MM.1S (cell line): ENCODE data around the gene KDM4B.

Experiments used
- DNase-seq: peaks from one replicate; pipeline ENCODE4 v3.0.0-alpha.2; 2015
- H2AFZ ChIP-seq: fragments of 300-600 bp; sonication (generic); 2 replicates; pipeline ENCODE4 v1.6.0; 2016; ENCODE audit warnings: antibody characterized with exemption, low read length
- H3F3A ChIP-seq: fragments of 300-600 bp; sonication (generic); 2 replicates; pipeline ENCODE4 v1.6.1; 2016; ENCODE audit warnings: mild to moderate bottlenecking, antibody characterized with exemption, low read length, moderate library complexity, mixed read lengths; ENCODE audit not compliant: insufficient read depth
- H3K27ac ChIP-seq: fragments of 300-600 bp; sonication (generic); 2 replicates; pipeline ENCODE4 v1.5.1; 2016; ENCODE audit warnings: mild to moderate bottlenecking, low read length
- H3K27me3 ChIP-seq: fragments of 300-600 bp; sonication (generic); replicated peaks from 2 replicates; pipeline ENCODE4 v1.6.0; 2016; ENCODE audit warnings: low read length; ENCODE audit not compliant: insufficient read depth
- H3K36me3 ChIP-seq: fragments of 300-600 bp; sonication (generic); replicated peaks from 2 replicates; pipeline ENCODE4 v1.6.1; 2016; ENCODE audit warnings: mild to moderate bottlenecking, low read length, mixed read lengths; ENCODE audit not compliant: insufficient read depth
- H3K4me1 ChIP-seq: fragments of 300-600 bp; sonication (generic); 2 replicates; pipeline ENCODE4 v1.6.1; 2016; ENCODE audit warnings: low read length, mixed read lengths
- H3K4me2 ChIP-seq: fragments of 300-600 bp; sonication (generic); 2 replicates; pipeline ENCODE4 v1.6.0; 2016; ENCODE audit warnings: low read depth, low read length
- H3K4me3 ChIP-seq: fragments of 300-600 bp; sonication (generic); 2 replicates; pipeline ENCODE4 v1.5.1; 2016; ENCODE audit warnings: low read length, mixed read lengths
- H3K79me2 ChIP-seq: fragments of 300-600 bp; sonication (generic); 2 replicates; pipeline ENCODE4 v1.6.1; 2016; ENCODE audit warnings: mixed run types, low read length, mixed read lengths
- H3K9ac ChIP-seq: fragments of 300-600 bp; sonication (generic); 2 replicates; pipeline ENCODE4 v1.6.1; 2016; ENCODE audit warnings: low read length, mixed read lengths
- H3K9me2 ChIP-seq: fragments of 300-600 bp; sonication (generic); replicated peaks from 2 replicates; pipeline ENCODE4 v1.6.1; 2016; ENCODE audit warnings: mild to moderate bottlenecking, low read length, mixed read lengths; ENCODE audit not compliant: insufficient read depth
- H3K9me3 ChIP-seq: fragments of 300-600 bp; sonication (generic); replicated peaks from 2 replicates; pipeline ENCODE4 v1.6.1; 2016; ENCODE audit warnings: mild to moderate bottlenecking, low read length, mixed read lengths; ENCODE audit not compliant: insufficient read depth
- H4K20me1 ChIP-seq: fragments of 300-600 bp; sonication (generic); 2 replicates; pipeline ENCODE4 v1.6.1; 2016; ENCODE audit warnings: mild to moderate bottlenecking, low read length, moderate library complexity, mixed read lengths; ENCODE audit not compliant: insufficient read depth
- CTCF ChIP-seq: fragments of 300-600 bp; sonication (generic); IDR thresholded peaks from 2 replicates; pipeline ENCODE4 v1.5.1; 2016; ENCODE audit warnings: antibody characterized with exemption, low read length, mixed read lengths
- EZH2 ChIP-seq: fragments of 300-600 bp; sonication (generic); optimal IDR thresholded peaks from 2 replicates; pipeline ENCODE3; 2017; ENCODE audit warnings: low read depth, mild to moderate bottlenecking, antibody characterized with exemption, low read length, mixed read lengths
- EZH2phosphoT487 ChIP-seq: fragments of 300-600 bp; sonication (generic); IDR thresholded peaks from 2 replicates; pipeline ENCODE4 v1.6.1; 2018; ENCODE audit warnings: antibody characterized with exemption, low read length

Gene KDM4B

GRCh38 chr19:5051619-5052018 is 82.7 kb downstream of the KDM4B start:
- TF ChIP-seq EZH2phosphoT487 (no peak), CTCF (no peak), EZH2 (no peak)
- Histone ChIP-seq H3K36me3 (peaks cover 3% of the 10 kb centered on the region; the same call in 1 of the 2 replicates), H3K9me3 (no peaks in the 10 kb centered on the region), H3K4me3 (no peak overlapping the region), H3K9me2 (no peaks in the 10 kb centered on the region), H3K4me1 (no peaks in the 10 kb centered on the region), H3K27ac (no peak overlapping the region), H3K79me2 (peaks cover 10% of the 10 kb centered on the region), H3K9ac (no peak overlapping the region), H4K20me1 (no peaks in the 10 kb centered on the region), H3F3A (no peaks in the 10 kb centered on the region), H3K4me2 (no peak overlapping the region), H3K27me3 (no peaks in the 10 kb centered on the region), H2AFZ (no peak overlapping the region)
- DNase-seq, result no peak

GRCh38 chr19:5052515-5052914 is 83.6 kb downstream of the KDM4B start:
- H3K4me2 ChIP-seq, result no peak overlapping the region
- peaks cover 1% of the 10 kb centered on the region; the same call in 1 of the 2 replicates for H3K36me3 ChIP-seq
- no peak overlapping the region for H3K4me3 ChIP-seq
- H4K20me1 ChIP-seq, result no peaks in the 10 kb centered on the region
- H3K4me1 ChIP-seq, result no peaks in the 10 kb centered on the region
- H3K9me2 ChIP-seq, result no peaks in the 10 kb centered on the region
- TF ChIP-seq CTCF (no peak), EZH2 (no peak), EZH2phosphoT487 (no peak)
- no peaks in the 10 kb centered on the region for H3F3A ChIP-seq
- no peaks in the 10 kb centered on the region for H3K9me3 ChIP-seq
- DNase-seq, result no peak
- H3K9ac ChIP-seq, result no peak overlapping the region
- H3K79me2 ChIP-seq, result peaks cover 8% of the 10 kb centered on the region
- no peak overlapping the region for H3K27ac ChIP-seq
- H3K27me3 ChIP-seq, result no peaks in the 10 kb centered on the region
- no peak overlapping the region for H2AFZ ChIP-seq

GRCh38 chr19:5052945-5053485 is 84.1 kb downstream of the KDM4B start:
- Histone ChIP-seq H3K4me2 (no peak overlapping the region), H3F3A (no peaks in the 10 kb centered on the region), H3K4me3 (no peak overlapping the region), H3K9me3 (no peaks in the 10 kb centered on the region), H3K27me3 (no peaks in the 10 kb centered on the region), H3K79me2 (peaks cover 3% of the 10 kb centered on the region), H3K9me2 (no peaks in the 10 kb centered on the region), H3K9ac (no peak overlapping the region), H2AFZ (no peak overlapping the region), H4K20me1 (no peaks in the 10 kb centered on the region), H3K27ac (no peak overlapping the region), H3K36me3 (no peaks in the 10 kb centered on the region), H3K4me1 (no peaks in the 10 kb centered on the region)
- TF ChIP-seq EZH2, result no peak
- TF ChIP-seq CTCF, result no peak
- TF ChIP-seq EZH2phosphoT487, result no peak
- DNase-seq, result no peak
